ENCODE measurements around the gene OR2S2. TPM values are rescaled to one million over a fixed set of nuclear protein-coding genes. Genes with fewer than 3 reads are reported as not detected.

OR2S2 gene
- total and polyA plus RNA-seq, 2 of the 8 experiments (the other 6 are each of a cell fraction or from before 2014, with no cell fraction given) = not detected

- Histone ChIP-seq H3K9me3 (ENCODE audit: insufficient read depth in 2 of 2, low read depth in 1 of 2, low read length in 1 of 2) (no peaks in the 10 kb centered on the region), H4K20me1 (replicated peaks in 1 of 2; ENCODE audit: control insufficient read depth in 1 of 2, insufficient read depth in 2 of 2, low read length in 2 of 2) (no peaks in the 10 kb centered on the region), H3K23me2 (ENCODE audit: low read depth, low read length) (no peaks in the 10 kb centered on the region), H3K79me2 (ENCODE audit: control insufficient read depth in 1 of 2, insufficient read depth in 2 of 2, low read length in 2 of 2) (no peaks in the 10 kb centered on the region), H4K5ac (ENCODE audit: insufficient read length, low read depth, low read length) (no peak overlapping the region), H2BK12ac (ENCODE audit: low read depth, low read length) (no peak overlapping the region), H2AK5ac (ENCODE audit: low read depth, low read length) (no peak overlapping the region), H4K8ac (ENCODE audit: extremely low read depth, insufficient read depth, low read length) (no peak overlapping the region), H3K36me3 (ENCODE audit: control insufficient read depth in 2 of 4, insufficient read depth in 4 of 4, low read length in 3 of 4) (no peaks in the 10 kb centered on the region), H3K27ac (ENCODE audit: low read depth, low read length) (no peak overlapping the region), H3K27me3 (replicated peaks in 1 of 4; ENCODE audit: control insufficient read depth in 3 of 4, extremely low read depth in 1 of 4, insufficient read depth in 3 of 4, low read length in 3 of 4) (no peaks in the 10 kb centered on the region), H3K14ac (ENCODE audit: insufficient read length) (no peak overlapping the region), H3K4ac (replicated peaks; ENCODE audit: insufficient read length, low read depth, low read length) (no peak overlapping the region), H3K23ac (ENCODE audit: insufficient read length) (no peak overlapping the region), H2BK20ac (ENCODE audit: low read length) (no peak overlapping the region), H3K79me1 (ENCODE audit: low read depth, low read length) (no peaks in the 10 kb centered on the region), H2BK15ac (ENCODE audit: low read length) (no peak overlapping the region), H3K4me2 (ENCODE audit: insufficient read depth in 1 of 2, low read depth in 2 of 2, low read length in 2 of 2) (no peak overlapping the region), H2BK120ac (replicated peaks; ENCODE audit: low read depth, low read length) (no peak overlapping the region), H3K4me3 (ENCODE audit: extremely low read depth in 1 of 4, insufficient read depth in 2 of 4, low read depth in 3 of 4, low read length in 4 of 4) (no peak overlapping the region), H3K9ac (replicated peaks in 1 of 4; ENCODE audit: extremely low read depth in 1 of 4, low read depth in 3 of 4, low read length in 3 of 4) (no peak overlapping the region), H4K91ac (replicated peaks; ENCODE audit: insufficient read length, low read length) (no peak overlapping the region), H3K56ac (replicated peaks; ENCODE audit: insufficient read length, low read depth, low read length) (no peak overlapping the region), H2AFZ (ENCODE audit: low read length) (no peak overlapping the region), H2BK5ac (ENCODE audit: low read depth, low read length) (no peak overlapping the region), H3K18ac (ENCODE audit: extremely low read depth, low read length) (no peak overlapping the region), H3K4me1 (replicated peaks in 1 of 4; ENCODE audit: control insufficient read depth in 3 of 4, insufficient read depth in 4 of 4, low read length in 3 of 4) (no peaks in the 10 kb centered on the region; a peak in 1 of 7 replicates)
- ChIA-PET POLR2A (ENCODE audit: partially characterized antibody) (no interaction called here), CTCF (ENCODE audit: partially characterized antibody) (interaction anchor here (1.0 to 2.3 kb wide), 3 partner anchors 18 to 98 kb away, joined by 3 to 9 read pairs (median 4); partner anchors contain the start of gene HRCT1)
- TF ChIP-seq E2F6 (IDR thresholded peaks at IDR 0.05) (no peak), ATF2 (IDR thresholded peaks at IDR 0.05; ENCODE audit: low read length) (no peak), SIX5 (IDR thresholded peaks at IDR 0.05; ENCODE audit: low read depth, low read length) (no peak), FOSL1 (IDR thresholded peaks at IDR 0.05; ENCODE audit: insufficient read depth, low read depth, low read length) (no peak), SIN3A (conservative IDR thresholded peaks at IDR 0.05 in 1 of 2, IDR thresholded peaks at IDR 0.05 in 1 of 2; ENCODE audit: low read depth in 1 of 2, low read length in 2 of 2) (no peak), PHF8 (conservative IDR thresholded peaks at IDR 0.05; ENCODE audit: low read depth, low read length) (no peak), CTCF (IDR thresholded peaks at IDR 0.05; ENCODE audit: control extremely low read depth in 1 of 3, insufficient read depth in 1 of 3, low read depth in 1 of 3, low read length in 3 of 3) (no peak), SAP30 (IDR thresholded peaks at IDR 0.05; ENCODE audit: insufficient read depth, insufficient replicate concordance, low read length) (no peak)
- DNase-seq (ENCODE audit: low read depth in 1 of 2, low spot score in 2 of 2) (no peak), FAIRE-seq (no peak)
- 92% methylated on average over 1 of the region's 1 CpG; no CpG with 5 or more reads in 1 of the 2 experiments for WGBS, 2 experiments (ENCODE audit: extremely low coverage in 1 of 2, insufficient coverage in 1 of 2, insufficient read length in 1 of 2, insufficient replicate concordance in 2 of 2, low coverage in 1 of 2, low lambda C conversion rate in 2 of 2, missing lambda C conversion rate in 1 of 2)
These were observed 34.4 kb downstream of the OR2S2 start for GRCh38 chr9:35923598-35923926.

Measured in H1 (cell line).